Esophagus mucosa (tissue), 1 donor: ENCODE data around the gene LRP6. TPM values are rescaled to one million over a fixed set of nuclear protein-coding genes. Genes with fewer than 3 reads are reported as not detected.

ENCODE experiments used
- ATAC-seq: fragments of 200-7000 bp; cut with Tn5 transposase; one replicate; pipeline ENCODE4 v1.9.1; 2020
- total RNA-seq: library from RNA; stranded (reverse); gene quantifications from one replicate; pipeline ENCODE4 v1.2.4, GENCODE V29; 2023
- donor health status: DM: yes; HTN: yes; CAD: no.

The LRP6 gene
- total RNA-seq, 1 donor from 2014 or later = 12.9 TPM

DNA sequence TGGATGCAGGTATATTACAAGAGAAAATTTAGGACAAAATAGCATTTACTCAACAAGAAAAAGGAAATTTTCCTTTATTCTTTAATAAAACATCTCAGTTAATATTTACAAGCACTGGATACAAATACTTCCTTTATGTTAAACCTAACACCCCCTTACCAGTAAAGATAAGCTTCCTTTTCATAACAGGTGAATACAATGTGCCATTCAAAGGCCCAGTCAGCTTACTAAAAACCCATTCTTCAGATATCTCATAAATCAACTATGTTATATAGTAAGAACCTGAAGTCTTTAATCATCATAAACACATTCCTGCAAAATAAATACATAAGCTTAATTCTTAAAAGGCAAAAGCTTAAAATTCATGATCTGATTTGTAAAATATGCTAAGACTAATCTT is 52.6 kb downstream of the LRP6 start:
- no peak for ATAC-seq

DNA sequence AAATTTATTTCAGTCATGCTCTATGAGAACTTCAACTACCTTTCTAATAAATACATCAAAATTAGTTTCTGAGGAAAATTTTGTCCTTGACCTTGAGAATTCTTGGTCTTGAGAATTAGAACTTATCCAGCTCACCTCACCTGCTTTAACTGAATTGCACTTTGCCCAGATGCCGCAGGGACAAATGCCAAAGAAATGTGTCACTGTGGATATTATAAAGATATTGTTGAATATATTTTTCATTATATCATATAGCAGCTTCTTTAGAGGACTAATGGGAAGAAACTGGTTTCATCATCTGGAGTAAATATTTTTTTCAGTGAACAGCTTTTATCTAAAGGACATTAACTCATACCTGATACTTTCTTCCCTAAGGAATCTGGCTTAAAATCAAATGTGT is 54.1 kb downstream of the LRP6 start:
- ATAC-seq = no peak

DNA sequence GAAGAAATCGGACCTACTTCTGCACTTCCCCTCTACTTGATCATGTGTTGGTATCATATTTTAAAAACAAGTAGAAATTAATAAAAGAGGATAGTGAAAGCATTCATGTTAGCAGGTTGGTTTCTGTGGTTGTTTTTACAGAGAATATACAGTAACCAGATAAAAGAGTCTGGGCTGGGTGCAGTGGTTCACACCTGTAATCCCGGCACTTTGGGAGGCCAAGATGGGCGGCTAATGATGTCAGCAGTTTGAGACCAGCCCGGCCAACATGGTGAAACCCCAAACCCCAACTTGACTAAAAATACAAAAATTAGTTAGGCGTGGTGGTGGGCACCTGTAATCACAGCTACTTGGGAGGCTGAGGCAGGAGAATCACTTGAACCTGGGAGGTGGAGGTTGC is 55.9 kb downstream of the LRP6 start:
- no peak for ATAC-seq

DNA sequence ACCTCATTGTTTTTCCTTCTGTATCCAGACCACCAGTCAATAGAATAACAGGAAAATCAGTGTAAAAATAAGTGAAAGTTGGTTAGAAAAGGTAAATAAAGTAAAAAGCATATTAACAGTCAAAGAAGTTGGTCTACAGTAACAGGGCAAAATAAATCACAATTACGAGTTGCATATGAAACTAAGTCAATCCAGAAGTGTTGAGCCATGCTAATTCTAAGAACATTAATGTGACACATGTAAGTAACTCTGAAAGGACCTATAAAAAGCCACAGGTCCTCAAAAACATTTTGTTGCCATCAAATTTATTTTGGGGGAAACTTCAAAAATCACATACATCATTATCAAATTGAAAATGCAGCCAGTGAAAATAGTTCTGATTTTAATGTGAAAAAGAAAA is 56.4 kb downstream of the LRP6 start:
- ATAC-seq = no peak

GRCh38 chr12:12209675-12210074 is 57.2 kb downstream of the LRP6 start:
- no peak for ATAC-seq

- ATAC-seq = no peak
Measured at GRCh38 chr12:12209043-12209442, 57.8 kb downstream of the LRP6 start.

DNA sequence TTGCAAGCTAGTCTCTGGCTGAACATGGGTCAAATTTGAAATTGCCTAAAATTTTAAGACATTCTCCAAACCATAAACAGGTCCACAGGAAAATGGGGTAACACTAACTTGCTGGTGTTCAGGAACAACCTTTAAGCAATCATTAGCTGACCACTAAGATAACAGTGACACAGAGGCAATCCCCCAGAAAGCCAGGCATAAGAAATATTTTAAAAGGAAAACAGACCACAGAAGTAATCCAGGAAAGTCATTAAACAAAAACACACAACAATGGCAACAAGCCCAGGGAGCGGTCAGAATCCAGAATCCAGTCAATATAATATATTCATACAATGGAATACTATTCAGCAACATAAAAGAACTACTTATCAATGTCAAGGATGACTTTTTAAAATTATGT is 59.1 kb downstream of the LRP6 start:
- no peak for ATAC-seq

DNA sequence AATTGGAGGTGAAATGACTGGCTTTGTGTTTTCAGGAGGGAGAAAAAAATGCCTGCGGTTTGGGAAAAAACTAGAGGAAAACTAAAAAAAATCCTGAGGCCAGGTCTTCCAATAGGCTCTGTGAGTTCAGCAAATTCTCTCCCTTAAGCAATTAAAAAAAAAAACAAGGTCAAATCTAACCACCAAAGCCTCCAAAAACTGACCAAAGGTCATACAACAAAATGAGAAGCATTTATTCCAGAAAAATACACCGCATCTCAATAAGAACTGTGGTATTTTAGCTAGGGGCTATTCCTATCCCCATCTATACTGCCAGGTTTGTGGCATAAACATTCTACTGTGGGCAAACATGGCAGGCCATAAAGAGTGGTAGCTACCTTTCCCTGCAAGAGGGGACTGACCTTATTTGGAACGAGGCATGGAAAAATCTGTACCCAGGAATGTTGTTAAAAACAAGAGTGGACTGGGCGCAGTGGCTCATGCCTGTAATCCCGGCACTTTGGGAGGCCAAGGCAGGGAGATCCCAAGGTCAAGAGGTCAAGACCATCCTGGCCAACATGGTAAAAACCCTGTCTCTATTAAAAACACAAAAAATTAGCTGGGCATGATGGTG is 60.0 kb downstream of the LRP6 start:
- no peak for ATAC-seq

DNA sequence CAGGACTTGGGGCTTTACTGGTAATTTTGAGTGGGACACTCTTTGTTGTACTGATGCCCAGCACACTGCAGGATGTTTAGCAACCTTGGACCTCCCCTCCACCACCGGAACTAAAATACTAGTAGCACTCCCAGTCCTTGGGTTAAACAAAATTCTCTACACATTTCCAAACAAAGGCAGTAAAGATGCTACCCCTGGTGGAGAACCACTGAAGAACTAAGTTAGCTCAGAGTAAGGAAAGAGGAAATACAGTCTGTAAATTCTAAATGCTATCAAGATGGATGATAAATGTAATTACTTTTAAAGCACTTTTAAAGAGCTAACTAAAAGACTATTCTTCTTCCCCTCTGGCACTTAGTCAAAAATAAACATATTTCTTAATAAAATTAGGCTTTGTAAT is 64.1 kb downstream of the LRP6 start:
- ATAC-seq = no peak

DNA sequence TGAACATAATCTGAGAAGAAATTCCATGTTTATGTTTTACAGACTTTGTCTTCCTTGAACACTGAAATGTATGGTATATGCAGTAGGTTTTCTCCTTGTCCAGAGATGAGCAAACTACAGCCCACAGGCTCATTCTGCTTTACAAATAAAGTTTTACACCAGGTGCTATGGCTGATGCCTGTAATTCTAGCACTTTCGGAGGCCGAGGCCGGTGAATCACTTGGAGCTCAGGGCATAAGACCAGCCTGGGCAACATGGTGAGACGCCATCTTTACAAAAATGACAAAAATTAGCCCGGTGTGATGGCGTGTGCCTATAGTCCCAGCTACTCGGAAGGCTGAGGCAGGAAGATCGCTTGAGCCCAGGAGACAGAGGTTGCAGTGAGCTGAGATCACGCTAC is 64.7 kb downstream of the LRP6 start:
- ATAC-seq = no peak

GRCh38 chr12:12201274-12201758 is 65.5 kb downstream of the LRP6 start:
- ATAC-seq = no peak

- no peak for ATAC-seq
Measured at GRCh38 chr12:12200363-12200762, 66.5 kb downstream of the LRP6 start.

DNA sequence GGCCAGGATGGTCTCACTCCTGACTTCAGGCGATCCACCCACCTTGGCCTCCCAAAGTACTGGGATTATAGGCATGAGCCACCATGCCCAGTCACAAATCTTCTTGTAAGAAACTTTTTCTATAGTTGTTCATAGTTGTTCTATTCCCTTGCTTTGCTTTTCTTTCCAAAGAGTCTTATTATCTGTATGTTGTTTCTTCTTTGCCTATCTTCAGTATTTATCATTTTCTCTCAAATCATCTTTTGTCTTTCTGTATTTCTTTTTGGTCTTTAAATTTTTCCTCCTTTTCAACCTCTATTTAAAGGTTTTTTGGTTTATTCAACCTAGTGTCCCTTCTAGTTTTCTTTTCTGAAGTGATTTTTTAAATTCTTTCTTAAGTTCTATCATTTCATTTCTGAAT is 68.7 kb downstream of the LRP6 start:
- no peak for ATAC-seq

DNA sequence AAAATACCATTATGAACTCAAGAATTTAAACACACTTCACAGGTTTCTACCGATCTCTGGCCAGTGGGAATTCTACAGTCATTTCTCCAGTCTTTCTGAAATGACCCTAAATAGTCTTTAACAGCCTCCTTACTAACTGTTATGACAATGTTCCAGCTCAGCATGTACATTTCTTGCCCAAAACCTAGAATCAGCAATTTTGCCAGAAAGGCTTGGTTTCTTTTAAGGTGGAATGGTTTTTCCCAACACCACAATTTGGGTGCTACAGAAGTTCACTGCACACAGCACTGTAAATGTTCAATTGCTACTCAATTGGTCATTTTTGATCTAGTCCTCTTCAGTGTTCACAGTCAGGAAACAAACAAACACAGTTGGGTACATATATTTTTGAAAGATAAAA is 69.7 kb downstream of the LRP6 start:
- no peak for ATAC-seq

GRCh38 chr12:12195516-12195915 is 71.3 kb downstream of the LRP6 start:
- no peak for ATAC-seq

DNA sequence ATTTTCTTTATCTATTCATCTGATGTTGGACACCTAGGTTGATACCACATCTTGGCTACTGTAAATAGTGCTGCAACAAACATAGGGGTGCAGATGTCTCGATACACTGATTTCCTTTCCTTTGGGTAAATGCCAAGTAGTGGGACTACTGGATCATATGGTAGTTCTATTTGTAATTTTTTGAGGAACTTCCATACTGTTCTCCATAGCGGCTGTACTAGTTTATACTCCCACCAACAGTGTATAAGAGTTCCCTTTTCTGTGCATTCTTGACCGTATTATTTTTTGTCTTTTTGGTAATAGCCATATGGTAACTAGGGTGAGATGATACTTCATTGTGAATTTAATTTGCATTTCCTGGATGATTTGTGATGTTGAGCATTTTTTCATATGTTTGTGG is 71.8 kb downstream of the LRP6 start:
- ATAC-seq = no peak

DNA sequence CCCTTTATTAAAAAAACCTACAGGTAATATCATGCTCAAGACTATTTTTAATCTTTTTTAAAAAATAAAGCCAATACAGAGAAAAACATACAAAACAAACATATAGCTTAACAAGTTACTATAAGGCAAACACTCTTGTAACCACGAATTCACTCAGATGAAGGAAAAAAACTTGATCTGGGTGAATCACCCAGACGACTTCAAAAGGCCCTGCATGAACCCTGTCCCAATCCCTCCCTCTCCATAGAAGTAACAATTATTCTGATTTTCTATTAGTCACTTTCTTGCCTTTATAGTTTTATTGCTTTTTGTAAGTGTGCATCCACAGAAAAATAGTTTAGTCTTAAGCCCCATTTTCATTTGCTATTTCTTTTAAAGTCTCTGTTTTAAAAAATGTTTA is 72.6 kb downstream of the LRP6 start:
- no peak for ATAC-seq

- ATAC-seq = no peak
Measured at GRCh38 chr12:12191008-12191407, 75.8 kb downstream of the LRP6 start.

GRCh38 chr12:12190087-12190809 is 76.6 kb downstream of the LRP6 start:
- ATAC-seq = no peak

GRCh38 chr12:12185414-12185813 is 81.4 kb downstream of the LRP6 start:
- ATAC-seq = no peak

DNA sequence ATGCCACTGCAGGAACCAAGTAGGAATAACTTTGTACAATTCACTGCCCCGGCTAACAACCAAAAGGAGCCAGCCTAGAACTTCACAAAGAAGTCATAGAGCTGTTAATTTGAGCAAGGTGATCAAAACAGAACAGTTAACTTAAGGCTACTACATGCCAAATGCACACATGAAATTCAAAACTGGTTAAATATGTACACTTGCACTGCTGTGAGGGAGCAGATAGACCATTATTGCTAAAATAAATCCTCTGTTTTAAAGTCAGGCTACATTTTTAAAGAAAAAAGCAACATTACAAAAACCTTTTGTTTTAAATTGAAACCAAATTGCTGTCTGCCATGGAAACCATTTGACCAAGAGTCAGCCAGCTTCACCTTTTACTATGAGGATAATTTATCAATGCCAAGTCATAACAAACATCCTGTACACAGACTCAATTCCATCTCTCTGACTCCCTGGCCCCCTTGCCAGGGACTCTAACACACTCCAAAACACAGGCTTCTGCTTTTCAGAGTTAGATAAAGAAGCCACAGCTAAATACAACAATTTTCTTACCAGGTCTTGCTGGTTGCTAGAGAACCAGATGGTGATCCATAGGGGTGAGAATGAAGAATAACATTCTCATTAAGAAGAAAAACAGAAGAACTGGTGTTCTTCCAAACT is 84.0 kb downstream of the LRP6 start:
- no peak for ATAC-seq

DNA sequence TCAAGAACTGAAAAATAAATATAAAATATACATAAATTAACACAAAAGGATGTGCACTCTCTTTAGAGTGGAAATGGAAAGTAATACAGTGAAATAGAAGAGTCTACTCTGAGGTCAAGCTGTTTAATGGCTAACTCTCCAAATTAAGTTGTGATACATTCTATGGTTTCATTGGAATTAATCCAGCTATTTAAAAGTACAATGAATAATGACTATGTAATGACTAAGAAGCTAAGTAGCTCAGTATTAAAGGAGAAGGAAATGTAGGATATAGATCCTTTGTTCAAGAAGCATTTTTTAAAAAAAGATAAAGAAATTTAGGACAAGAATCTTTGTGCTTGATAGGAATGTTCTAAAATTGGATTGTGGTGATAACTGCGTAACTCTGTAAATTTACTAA is 85.3 kb downstream of the LRP6 start:
- ATAC-seq = no peak

- no peak for ATAC-seq
Measured at GRCh38 chr12:12180575-12180974, 86.3 kb downstream of the LRP6 start.

DNA sequence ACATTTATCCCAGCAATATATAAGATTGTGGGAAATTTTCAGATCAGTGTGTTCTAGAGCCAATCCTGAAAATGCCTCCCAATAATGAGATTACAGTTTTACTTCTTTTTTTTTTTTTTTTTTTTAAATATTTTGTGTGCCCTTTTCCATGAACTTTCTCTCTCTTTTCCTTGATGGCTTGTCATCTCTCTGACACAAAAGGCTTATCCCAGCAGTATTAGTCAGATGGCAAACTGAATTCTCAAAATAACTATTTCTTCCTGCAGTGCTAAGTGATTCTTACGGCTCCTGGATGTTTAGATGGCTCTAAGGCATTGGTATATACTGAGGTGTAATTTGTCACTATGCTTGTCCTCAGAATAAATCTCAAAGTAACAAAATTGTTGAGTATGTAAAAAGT is 86.7 kb downstream of the LRP6 start:
- ATAC-seq = no peak
